GM12873 (cell line): ENCODE measurements around the gene CEACAM1.

Experiments used
- CTCF ChIP-seq: IDR thresholded peaks from 2 replicates; pipeline ENCODE4 v1.5.1; 2012; ENCODE audit warnings: low read depth, mild to moderate bottlenecking, moderate library complexity, low read length, control low read depth; ENCODE audit not compliant: insufficient read depth; ENCODE audit errors: missing control alignments

CEACAM1 gene

GRCh38 chr19:42498169-42498757 lies 30.0 kb downstream of the CEACAM1 start:
- no peak for TF ChIP-seq CTCF

DNA sequence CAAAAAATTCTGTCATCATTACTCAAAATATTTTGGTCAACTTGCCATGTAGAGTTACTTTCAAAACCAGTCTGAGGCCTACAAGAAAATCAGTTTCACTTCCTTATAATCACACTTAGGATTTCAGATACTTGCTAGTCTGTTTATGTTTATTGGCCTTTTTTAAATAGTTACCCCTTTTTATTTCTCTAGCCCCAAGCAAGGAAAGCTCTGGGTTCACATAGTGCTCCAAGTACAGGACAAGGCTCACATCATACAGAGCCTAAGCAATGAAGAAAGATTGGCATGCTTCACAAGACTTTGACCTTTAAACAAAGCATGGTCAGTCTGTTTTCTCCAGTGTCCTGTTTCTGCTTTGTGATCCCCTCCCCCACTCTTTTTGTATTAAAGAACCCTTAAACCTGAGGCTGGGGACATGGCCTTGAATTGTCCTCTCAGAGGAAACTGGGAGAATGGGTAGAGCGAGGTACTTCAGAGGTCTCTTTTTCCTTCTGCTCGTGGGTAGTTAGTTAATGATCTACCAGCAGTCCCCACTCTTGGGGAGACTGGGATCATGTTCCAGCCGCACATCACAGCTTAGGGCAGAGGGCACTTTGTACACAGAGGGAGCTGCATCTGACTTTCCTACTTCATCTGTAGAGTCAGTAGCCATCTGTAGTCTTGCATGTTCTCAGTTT lies 30.7 kb downstream of the CEACAM1 start:
- no peak for TF ChIP-seq CTCF

GRCh38 chr19:42496460-42497133 lies 31.7 kb downstream of the CEACAM1 start:
- no peak for TF ChIP-seq CTCF

GRCh38 chr19:42495663-42496062 lies 32.6 kb downstream of the CEACAM1 start:
- no peak for TF ChIP-seq CTCF

GRCh38 chr19:42494321-42494720 lies 34.0 kb downstream of the CEACAM1 start:
- no peak for TF ChIP-seq CTCF

DNA sequence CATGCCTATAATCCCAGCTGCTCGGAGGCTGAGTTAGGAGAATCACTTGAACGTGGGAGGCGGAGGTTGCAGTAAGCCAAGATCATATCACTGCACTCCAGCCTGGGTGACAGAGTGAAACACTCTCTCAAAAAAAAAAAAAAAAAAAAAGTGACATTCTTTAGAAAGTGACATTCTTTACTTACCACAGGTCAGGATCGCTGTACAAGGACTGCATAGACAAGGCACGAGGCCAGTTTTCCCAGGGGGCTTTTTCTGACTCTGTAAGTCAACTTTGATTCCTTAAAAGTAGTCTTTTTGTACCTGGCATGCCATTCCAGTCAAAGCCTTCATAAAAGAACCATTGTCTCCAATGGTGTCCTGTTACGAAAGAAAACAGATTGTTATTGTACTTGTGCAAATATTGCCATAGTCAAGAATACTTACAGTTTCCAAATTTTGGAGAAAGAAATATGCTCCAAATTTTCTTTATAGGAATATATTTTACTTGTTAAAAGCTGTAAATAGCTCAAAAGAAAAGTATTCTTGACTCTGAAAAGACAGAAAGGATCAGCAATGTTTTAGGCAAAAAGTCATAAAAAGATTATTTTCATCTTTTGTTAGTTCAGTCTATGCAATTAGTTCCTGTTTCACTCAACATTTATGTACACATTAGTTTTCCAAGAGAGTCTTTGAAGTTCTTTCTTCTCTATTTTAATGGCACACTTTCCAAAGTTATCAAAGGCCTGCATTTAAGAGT lies 39.3 kb downstream of the CEACAM1 start:
- no peak for TF ChIP-seq CTCF

GRCh38 chr19:42487798-42488178 lies 40.5 kb downstream of the CEACAM1 start:
- TF ChIP-seq CTCF: no peak
